Activated T-cell treated with anti-CD3 and anti-CD28 coated beads, Interleukin-2, amount 50 U/mL, for 1 hour (primary cell): Measurements from ENCODE around the gene POU3F1.

Source experiments
- DNase-seq: peaks from one replicate; pipeline ENCODE4 v3.0.0-alpha.2; 2020

POU3F1 gene

GRCh38 chr1:38026592-38027200 is 19.9 kb downstream of the POU3F1 start:
- DNase-seq: peak; percentile 40

GRCh38 chr1:38025664-38026063 is 20.9 kb downstream of the POU3F1 start:
- no peak for DNase-seq

DNA sequence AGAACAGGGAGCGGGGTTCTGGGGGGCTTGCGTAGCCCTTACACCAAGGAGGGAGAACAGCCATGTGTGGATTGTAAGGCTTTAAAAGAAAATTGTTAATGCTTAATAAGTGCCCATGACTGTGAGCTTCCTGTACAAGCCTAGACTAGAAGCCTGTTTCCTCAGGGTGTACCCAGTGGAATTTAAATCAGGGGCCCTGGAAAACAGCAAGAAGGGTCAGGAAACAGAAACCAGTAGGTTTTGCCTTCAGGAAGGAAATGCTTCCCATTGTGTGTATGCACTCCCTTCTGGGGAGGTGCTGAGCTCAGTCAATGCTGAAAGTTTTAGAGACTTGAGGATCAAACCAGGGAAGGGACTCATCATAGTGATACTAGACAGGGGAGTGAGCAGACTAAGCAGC is 21.4 kb downstream of the POU3F1 start:
- no peak for DNase-seq

GRCh38 chr1:38022810-38023209 is 23.8 kb downstream of the POU3F1 start:
- no peak for DNase-seq

DNA sequence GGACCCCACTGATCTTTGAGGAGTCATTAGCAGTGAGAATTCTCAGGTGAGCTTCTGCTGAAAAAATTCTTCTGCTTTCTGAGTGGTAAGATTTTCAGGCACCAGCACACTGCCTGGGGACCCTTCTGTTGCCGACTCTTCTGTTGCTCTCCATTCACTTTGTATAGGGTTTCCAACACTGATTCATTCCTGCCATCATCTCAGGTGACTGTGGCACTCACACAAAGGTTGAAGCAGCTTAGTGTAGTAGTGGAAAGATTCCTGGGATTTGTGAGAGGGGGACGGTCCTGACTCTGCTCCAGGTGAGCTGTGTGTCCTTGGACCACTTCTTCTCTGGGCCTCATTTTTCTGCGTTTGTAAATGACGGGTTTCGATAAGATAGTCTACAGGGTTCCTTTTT is 24.6 kb downstream of the POU3F1 start:
- no peak for DNase-seq

DNA sequence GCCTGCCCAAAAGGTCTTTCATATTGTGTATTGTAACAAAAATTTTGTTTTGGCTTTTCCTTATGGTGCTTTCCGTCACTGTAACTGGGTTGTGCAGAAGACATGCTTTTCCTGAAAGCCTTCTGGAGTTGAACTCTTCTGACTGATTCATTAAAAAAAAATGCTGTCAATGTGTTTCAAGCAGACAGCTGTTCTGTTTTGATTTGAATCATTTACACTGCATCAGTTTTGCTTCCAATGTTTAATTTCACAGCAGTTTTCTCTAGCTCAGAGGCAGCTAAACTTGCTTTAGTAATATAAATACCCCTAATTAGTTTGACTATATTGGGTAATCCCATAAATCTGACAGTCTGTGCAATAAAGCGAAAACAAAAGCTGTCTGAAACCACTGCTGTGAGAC is 26.2 kb downstream of the POU3F1 start:
- no peak for DNase-seq

- DNase-seq: no peak
Observed at GRCh38 chr1:38018864-38019343, 27.7 kb downstream of the POU3F1 start.

- no peak for DNase-seq
Observed at GRCh38 chr1:38015978-38016725, 30.4 kb downstream of the POU3F1 start.

DNA sequence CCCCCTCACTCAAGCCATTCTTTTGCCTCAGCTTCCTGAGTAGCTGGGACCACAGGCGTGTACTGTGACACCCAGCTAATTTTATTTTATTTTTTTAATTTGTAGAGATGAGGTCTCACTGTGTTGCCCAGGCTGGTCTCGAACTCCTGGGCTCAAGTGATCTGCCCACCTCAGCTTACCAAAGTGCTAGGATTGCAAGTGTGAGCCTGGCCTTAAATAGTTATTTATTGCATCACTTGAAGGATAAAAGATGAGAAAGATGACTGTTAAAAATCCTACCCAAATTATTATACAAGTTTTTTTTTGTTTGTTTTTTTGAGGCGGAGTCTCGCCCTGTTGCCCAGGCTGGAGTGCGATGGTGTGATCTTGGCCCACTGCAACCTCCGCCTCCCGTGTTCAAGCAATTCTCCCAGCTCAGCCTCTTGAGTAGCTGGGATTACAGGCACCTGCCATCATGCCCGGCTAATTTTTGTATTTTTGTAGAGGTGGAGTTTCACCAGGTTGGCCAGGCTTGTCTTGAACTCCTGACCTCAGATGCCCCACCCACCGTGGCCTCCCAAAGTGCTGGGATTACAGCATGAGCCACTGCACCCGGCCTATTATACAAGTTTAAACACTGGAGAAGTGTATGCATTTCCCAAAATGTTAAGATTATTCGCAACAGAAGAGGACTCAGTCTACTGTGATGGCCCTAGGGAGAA is 31.7 kb downstream of the POU3F1 start:
- DNase-seq: no peak

GRCh38 chr1:38014171-38014570 is 32.4 kb downstream of the POU3F1 start:
- DNase-seq: no peak

DNA sequence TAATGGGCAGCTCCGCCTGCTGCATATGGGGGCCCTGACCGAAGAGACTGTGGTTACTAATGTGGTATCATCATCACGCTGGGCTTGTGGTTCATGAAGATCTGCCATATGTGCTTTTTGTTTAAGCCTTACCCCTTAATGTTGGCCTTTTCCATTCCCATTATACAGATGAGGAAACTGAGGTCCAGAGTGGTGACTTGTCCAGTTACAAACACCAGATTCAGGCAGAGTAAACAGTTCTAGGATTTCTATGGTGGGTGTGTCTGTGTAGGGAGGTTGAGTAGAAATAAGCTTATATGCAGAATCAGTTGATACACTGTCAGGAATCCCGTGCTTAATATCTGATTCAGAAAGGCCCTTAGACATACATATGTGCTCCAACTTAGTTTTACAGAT is 33.4 kb downstream of the POU3F1 start:
- DNase-seq: no peak

DNA sequence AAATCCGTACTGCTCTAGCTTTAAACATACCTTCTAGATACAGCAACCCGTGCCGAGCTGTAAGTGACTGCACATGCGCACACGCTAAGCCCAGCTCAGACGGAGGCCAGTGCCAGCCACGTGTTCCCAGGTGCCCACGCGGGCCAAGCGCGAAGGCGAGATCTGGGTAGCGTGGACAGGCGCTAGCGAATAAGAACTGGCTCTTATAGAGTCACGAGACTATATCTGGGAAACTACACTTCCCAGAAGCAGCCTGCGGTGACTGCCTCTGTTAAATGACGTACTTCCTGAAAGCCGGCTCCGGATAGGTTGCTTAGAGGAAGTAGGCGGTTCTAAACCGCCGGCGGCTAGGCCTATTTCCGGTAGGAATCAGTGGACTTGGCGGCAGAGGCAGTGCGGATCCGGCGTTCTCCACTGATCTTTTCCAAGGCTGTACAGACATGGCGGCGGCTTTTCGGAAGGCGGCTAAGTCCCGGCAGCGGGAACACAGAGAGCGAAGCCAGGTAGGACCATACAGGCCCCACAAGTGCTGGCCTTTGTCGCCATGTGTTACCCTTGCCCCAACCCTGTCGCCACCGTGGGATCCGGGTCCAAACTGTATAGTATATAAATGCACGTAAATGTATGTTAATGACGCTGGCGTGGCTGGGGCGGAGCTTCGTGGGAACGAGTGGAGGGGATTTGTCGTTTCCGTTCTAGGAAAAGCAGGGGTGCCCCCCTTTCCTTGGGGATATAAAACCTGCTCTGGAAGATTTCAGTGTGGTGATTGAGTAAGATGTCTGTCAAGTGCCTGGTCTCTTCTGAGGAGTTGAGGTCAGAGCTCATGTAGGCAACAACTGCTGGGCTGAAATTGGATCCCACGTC is 34.0 kb downstream of the POU3F1 start, which contains the start of gene UTP11:
Gene UTP11, plus strand, starts transcription at position 372 of the 864 bp plus-strand sequence. Its CDS starts 69 bp downstream, at position 441.
- DNase-seq: peak; percentile 85

DNA sequence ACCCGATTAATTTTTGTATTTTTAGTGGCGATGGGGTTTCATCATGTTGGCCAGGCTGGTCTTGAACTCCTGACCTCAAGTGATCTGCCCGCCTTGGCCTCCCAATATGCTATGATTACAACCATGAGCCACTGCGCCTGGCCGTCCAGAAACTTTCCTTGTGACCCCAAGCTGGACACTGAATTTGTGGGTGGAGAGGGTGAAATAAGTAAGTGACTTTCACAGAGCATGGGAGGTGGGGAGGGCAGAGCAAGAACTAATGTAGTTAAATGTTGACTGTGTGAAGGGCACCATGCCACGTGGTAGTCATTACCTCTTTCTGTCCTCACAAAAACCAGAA is 36.8 kb downstream of the POU3F1 start:
- DNase-seq: no peak

DNA sequence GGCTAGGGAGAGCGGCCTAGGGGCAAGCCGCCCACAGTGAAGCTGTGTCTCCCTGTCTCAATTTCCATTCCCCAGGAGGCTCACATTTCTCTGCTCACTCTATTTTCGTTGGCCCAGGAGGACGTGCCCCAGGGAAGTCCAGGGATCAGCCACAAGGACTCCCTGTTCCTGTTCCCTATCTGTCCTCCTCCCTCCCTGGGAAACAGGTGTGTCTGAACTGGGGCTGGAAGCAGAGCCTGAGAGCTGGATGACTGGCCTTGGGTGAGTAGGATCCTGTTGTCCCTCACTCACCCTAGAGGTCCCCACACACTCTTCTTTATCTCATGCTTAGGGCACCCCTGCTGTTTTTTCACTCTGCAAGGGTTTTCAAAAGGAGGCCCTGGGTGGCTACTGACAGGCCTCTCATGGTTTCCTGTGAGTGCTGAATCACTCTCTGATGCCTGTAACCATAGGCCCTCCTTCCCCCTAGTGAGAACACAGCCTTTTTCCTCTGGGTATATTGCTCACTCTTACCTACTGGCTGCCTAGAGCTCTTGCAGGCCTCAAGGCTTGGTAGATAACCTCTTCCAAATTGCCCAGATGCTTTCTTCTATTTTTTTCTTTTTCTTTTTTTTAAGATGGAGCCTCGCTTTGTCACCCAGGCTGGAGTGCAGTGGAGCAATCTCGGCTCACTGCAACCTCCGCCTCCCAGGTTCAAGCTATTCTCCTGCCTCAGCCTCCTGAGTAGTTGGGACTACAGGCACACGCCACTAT is 37.3 kb downstream of the POU3F1 start:
- DNase-seq: peak; percentile 35

GRCh38 chr1:38006008-38006828 is 40.4 kb downstream of the POU3F1 start:
- peak; percentile 20 for DNase-seq

GRCh38 chr1:38005195-38006007 is 41.2 kb downstream of the POU3F1 start, which contains the start of gene FHL3:
TSS of gene FHL3 (minus strand) at chr1:38005514. CDS start at chr1:37999412, 6,102 bp downstream.
- peak; percentile 56 for DNase-seq

- DNase-seq: no peak
Observed at GRCh38 chr1:38004284-38005108, 42.1 kb downstream of the POU3F1 start.

GRCh38 chr1:38003261-38004250 is 43.0 kb downstream of the POU3F1 start:
- no peak for DNase-seq
